DMS 273 (cell line): ENCODE measurements around the gene LOXHD1.

Source experiments
- DNase-seq: peaks from one replicate; lab custom pipeline; 2025; ENCODE audit not compliant: unreplicated experiment; lab: John Stamatoyannopoulos, UW

Gene LOXHD1

GRCh38 chr18:46427216-46427995 is 229.6 kb downstream of the LOXHD1 start:
- DNase-seq: no peak
